GM18873 (cell line): Measurements from ENCODE around the gene ST8SIA3.
"Not testable (repeated sequence)": the region's sequence is repeated elsewhere in the genome, so short reads cannot be mapped to it uniquely, and the experiment has no call there.

Experiments
- ATAC-seq: cut with Tn5 transposase; IDR thresholded peaks from one replicate; pipeline ENCODE4 v1.9.1; 2021; ENCODE audit warnings: mild to moderate bottlenecking, moderate library complexity, moderate number of reproducible peaks; ENCODE audit not compliant: unreplicated experiment, low FRiP score

The ST8SIA3 gene

DNA sequence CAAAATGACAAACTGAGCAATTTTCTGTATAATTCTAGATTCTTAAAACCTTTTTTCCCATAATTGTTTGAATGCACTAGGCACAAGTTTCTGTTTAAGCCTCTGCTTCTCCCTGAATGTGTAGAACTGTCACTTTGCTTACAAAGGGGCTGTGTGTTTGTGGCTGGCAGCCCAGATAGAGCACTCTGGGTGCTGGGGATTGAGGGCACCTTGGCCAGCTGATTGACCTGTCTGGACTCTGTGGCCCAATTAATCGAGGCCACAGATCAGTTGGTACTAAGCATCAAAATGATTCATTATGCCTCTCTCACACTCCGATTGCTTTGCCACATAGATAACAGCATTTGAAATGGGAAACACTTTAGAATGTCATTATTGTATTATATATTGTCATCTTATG, 12.1 kb downstream of the ST8SIA3 start:
- no peak for ATAC-seq

GRCh38 chr18:57366528-57367081, 14.2 kb downstream of the ST8SIA3 start:
- ATAC-seq = no peak

GRCh38 chr18:57372444-57372843, 20.1 kb downstream of the ST8SIA3 start:
- no peak for ATAC-seq

DNA sequence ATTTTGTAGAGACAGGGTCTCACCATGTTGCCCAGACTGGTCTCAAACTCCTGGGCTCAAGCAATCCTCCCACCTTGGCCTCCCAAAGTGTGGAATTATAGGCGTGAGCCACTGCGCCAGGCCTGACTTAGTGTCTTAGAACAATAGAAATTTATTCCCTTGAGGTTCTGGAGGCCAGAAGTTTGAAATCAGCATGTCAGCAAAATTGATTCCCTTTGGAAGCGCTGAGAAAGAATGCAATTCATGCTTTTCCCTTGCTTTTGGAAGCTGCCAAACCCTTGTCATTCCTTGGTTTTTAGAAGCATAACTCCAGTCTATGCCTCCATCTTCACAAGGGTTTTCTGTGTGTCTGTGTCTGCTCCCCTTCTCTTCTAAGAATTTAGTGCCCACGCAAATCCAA, 20.7 kb downstream of the ST8SIA3 start:
- no peak for ATAC-seq

- ATAC-seq = no peak
Measured at GRCh38 chr18:57376503-57376902, 24.1 kb downstream of the ST8SIA3 start.

GRCh38 chr18:57389271-57389670, 36.9 kb downstream of the ST8SIA3 start:
- no peak for ATAC-seq

DNA sequence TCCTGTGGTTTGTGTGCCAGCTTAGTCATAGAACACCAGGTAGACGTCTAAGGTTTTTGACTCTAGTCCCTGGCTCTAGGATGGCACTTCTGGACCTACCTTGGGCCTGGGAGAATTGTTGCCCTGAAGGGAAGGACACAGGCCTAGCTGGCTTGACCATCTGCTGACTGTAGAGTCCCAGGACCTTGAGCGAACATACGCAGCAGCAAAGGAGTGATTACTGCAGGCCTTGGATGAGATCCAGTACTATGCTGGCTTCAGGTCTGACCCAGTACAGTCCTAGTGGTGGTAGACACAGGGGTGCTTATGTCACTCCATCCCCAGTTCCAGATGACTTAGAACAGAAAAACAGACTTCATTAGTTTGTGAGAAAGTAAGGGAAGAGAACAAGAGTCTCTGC, 37.7 kb downstream of the ST8SIA3 start:
- ATAC-seq = no peak

DNA sequence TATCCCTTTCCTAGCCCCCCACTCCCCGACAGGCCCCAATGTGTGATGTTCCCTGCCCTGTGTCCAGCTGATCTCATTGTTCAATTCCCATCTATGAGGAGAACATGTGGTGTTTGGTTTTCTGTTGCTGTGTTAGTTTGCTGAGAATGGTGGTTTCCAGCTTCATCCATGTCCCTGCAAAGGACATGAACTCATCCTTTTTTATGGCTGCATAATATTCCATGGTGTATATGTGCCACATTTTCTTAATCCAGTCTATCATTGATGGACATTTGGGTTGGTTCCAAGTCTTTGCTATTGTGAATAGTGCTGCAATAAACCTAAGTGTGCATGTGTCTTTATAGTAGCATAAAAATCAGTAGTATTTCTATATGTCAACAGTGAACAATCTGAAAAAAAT, 42.4 kb downstream of the ST8SIA3 start:
- not testable (repeated sequence) for ATAC-seq

- ATAC-seq = not testable (repeated sequence)
Measured at GRCh38 chr18:57396831-57397230, 44.5 kb downstream of the ST8SIA3 start.

DNA sequence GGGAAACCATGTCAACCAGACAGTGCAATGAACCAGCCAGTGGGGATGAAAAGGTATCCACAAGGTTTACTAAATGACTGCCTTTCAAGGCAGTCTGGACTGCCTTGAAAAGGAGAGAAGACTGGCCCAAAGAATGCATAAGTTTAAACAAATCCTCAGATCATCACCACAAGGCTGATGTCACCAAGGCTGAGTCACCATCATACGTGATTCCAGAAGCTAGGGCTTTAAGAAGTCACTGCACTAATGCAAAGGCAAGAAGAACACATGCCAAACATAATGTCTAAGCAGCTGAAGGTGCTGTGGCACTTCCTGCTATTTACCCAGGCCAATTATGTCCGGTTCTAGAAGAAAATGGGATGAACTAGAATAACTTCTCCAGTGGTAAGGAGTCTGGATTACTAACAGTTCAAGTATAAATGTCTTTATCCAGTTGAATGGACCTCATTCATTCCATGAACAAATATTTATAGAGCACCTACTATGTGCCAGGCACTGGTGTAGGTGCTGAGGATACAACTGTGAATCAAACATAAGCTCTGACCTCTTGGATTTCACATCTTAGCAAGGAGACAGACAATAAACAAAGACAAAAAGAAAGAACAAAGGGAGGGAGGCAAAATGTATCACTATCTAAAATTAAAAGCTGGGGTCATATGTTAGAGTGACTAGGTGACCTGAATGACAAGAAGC, 45.2 kb downstream of the ST8SIA3 start:
- no peak for ATAC-seq

GRCh38 chr18:57404345-57404744, 52.0 kb downstream of the ST8SIA3 start:
- no peak for ATAC-seq

DNA sequence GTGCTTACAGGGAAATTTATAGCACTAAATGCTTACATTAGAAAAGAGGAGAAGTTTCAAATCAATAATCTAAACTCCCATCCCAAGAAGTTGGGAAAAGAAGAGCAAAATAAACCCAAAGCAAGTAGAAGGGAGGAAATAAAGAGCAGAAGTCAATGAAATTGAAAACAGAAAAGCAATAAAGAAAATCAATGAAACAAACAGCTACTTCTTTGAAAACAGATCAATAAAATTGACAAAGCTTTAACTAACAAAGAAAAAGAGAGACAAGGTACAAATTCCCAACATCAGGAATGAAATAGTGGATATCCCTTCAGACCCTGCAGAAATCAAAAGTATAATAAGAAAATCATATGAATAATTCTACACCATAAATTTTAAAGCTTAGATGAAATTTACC, 57.3 kb downstream of the ST8SIA3 start:
- ATAC-seq = no peak

DNA sequence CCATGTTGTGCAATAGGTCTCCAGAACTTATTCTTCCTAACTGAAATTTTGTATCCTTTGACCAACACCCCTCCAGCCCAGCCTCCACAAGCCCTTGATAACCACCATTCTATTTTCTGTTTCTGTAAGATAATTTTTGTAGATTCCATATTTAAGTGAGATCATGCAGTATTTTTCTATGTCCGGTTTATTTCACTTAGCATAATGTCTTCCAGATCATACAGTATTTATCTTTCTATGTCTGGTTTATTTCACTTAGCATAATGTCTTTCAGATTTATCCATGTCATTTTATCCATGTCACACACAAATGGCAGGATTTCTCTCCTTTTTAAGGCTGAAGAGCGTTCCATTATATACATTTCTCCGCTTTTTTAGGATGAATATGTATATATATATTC, 58.4 kb downstream of the ST8SIA3 start:
- no peak for ATAC-seq

DNA sequence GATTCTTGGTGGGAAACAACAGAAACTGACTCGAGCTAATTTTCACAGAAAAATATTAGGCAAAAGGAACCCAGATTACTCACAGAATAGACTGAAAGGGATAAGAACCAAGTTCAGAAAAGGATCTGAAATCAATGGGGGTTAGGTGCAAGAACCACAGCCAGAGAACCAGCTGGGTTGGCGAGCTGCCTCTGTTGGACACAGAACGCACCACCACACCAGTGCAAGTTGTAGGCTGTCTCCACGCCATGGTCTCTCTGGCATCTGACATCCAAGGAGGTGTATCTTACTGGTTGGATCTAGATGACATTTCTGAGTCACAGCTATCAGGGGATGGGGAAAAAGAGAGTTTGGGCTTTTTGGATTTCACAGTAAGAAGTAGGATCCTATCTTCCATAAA, 64.2 kb downstream of the ST8SIA3 start:
- ATAC-seq = no peak
